ENCODE results near the gene CSTF1. TPM values are rescaled to one million over a fixed set of nuclear protein-coding genes. Genes with fewer than 3 reads are reported as not detected.

The CSTF1 gene
- polyA plus RNA-seq, 1 of the 3 experiments (the other 2 are of a cell fraction): 23.4 TPM

- no peaks in the 10 kb centered on the region for H3K27me3 ChIP-seq (ENCODE audit: insufficient read depth)
- peaks cover 31 to 38% of the 10 kb centered on the region in 2 experiments for H3K36me3 ChIP-seq (replicated peaks in 1 of 2; ENCODE audit: control insufficient read depth in 1 of 2, insufficient read depth in 2 of 2, low read length in 1 of 2)
- ChIA-PET CTCF (interaction anchor here (0.7 to 1.2 kb wide), 3 partner anchors 9 to 28 kb away, joined by 3 to 4 read pairs (median 3); no protein-coding TSS in a partner anchor), POLR2A (interaction anchor here (1.2 kb wide), 2 partner anchors 33 to 34 kb away, joined by 3 to 4 read pairs; partner anchors contain the start of gene FAM210B)
- H3K9me3 ChIP-seq: no peaks in the 10 kb centered on the region
- peak overlapping the region; percentile 86 for H3K9ac ChIP-seq
- peak overlapping the region; percentile 87 for H3K4me2 ChIP-seq
- peaks cover 73% of the 10 kb centered on the region for H3K79me2 ChIP-seq (ENCODE audit: insufficient read depth)
- peak overlapping the region; percentile 84 to 98 for H3K4me3 ChIP-seq (ENCODE audit: low read depth in 2 of 2, low read length in 1 of 2)
- H2AFZ ChIP-seq (ENCODE audit: low read depth): peak overlapping the region; percentile 76
- no peaks in the 10 kb centered on the region for H4K20me1 ChIP-seq (ENCODE audit: insufficient read depth)
- no peaks in the 10 kb centered on the region for H3K9me2 ChIP-seq
- H3K27ac ChIP-seq (ENCODE audit: low read depth in 2 of 2, low read length in 1 of 2): peak overlapping the region; percentile 84 to 96
- peaks cover 14 to 18% of the 10 kb centered on the region in 2 experiments; a peak in 2 of 4 replicates for H3K4me1 ChIP-seq (ENCODE audit: control insufficient read depth in 1 of 2, insufficient read depth in 2 of 2, low read depth in 1 of 2, low read length in 1 of 2)
- TF ChIP-seq REST (IDR thresholded peaks at IDR 0.05; ENCODE audit: low read depth, low read length) (no peak), RAD21 (IDR thresholded peaks at IDR 0.05; ENCODE audit: low read length) (no peak), GATA2 (CRISPR knock-in tag; IDR thresholded peaks at IDR 0.05) (no peak), FOXJ3 (CRISPR knock-in tag; IDR thresholded peaks at IDR 0.05) (no peak), JUND (IDR thresholded peaks at IDR 0.05) (no peak), TAF1 (IDR thresholded peaks at IDR 0.05; ENCODE audit: borderline replicate concordance, low read depth, low read length) (no peak), NFIC (IDR thresholded peaks at IDR 0.05; ENCODE audit: borderline replicate concordance) (no peak)
- peak; percentile 34 for DNase-seq
- WGBS (ENCODE audit: low lambda C conversion rate): under 1% methylated on average over 13 of the region's 18 CpGs
- H3F3A ChIP-seq (replicated peaks; ENCODE audit: insufficient read depth): peaks cover 6% of the 10 kb centered on the region
Measured at GRCh38 chr20:56392881-56393482, 537 bp downstream of the CSTF1 start.

- Histone ChIP-seq H3K4me3 (ENCODE audit: low read depth in 2 of 2, low read length in 1 of 2) (peak overlapping the region; percentile 84 to 98), H3K27me3 (ENCODE audit: insufficient read depth) (no peaks in the 10 kb centered on the region), H3K4me1 (ENCODE audit: control insufficient read depth in 1 of 2, insufficient read depth in 2 of 2, low read depth in 1 of 2, low read length in 1 of 2) (peaks cover 14 to 18% of the 10 kb centered on the region in 2 experiments; a peak in 2 of 4 replicates), H3K9me3 (no peaks in the 10 kb centered on the region), H3K36me3 (replicated peaks in 1 of 2; ENCODE audit: control insufficient read depth in 1 of 2, insufficient read depth in 2 of 2, low read length in 1 of 2) (peaks cover 37 to 43% of the 10 kb centered on the region in 2 experiments), H3K4me2 (peak overlapping the region; percentile 87), H3K9ac (peak overlapping the region; percentile 86), H3K27ac (ENCODE audit: low read depth in 2 of 2, low read length in 1 of 2) (peak overlapping the region in 1 of 2 experiments; percentile 84; a peak in 1 of 4 replicates), H4K20me1 (ENCODE audit: insufficient read depth) (no peaks in the 10 kb centered on the region), H3K9me2 (no peaks in the 10 kb centered on the region), H3K79me2 (ENCODE audit: insufficient read depth) (peaks cover 66% of the 10 kb centered on the region), H2AFZ (ENCODE audit: low read depth) (0 out of 2 replicates have a peak overlapping the region, but pooled peaks have one; percentile 76), H3F3A (replicated peaks; ENCODE audit: insufficient read depth) (peaks cover 8% of the 10 kb centered on the region)
- DNase-seq: no peak
- TF ChIP-seq FOSL2 (IDR thresholded peaks at IDR 0.05; ENCODE audit: borderline replicate concordance, low read depth): no peak
- TF ChIP-seq TCF12 (IDR thresholded peaks at IDR 0.05): no peak
- no peak for TF ChIP-seq NFIC (IDR thresholded peaks at IDR 0.05; ENCODE audit: borderline replicate concordance)
- TF ChIP-seq POLR2AphosphoS5 (IDR thresholded peaks at IDR 0.05; ENCODE audit: low read depth, low read length): no peak
- no peak for TF ChIP-seq FOXM1 (IDR thresholded peaks at IDR 0.05; ENCODE audit: low read depth)
- TF ChIP-seq GABPA (IDR thresholded peaks at IDR 0.05; ENCODE audit: low read depth): no peak
- TF ChIP-seq JUND (IDR thresholded peaks at IDR 0.05): no peak
- TF ChIP-seq CTCF (IDR thresholded peaks at IDR 0.05): no peak
- no peak for TF ChIP-seq MEF2A (IDR thresholded peaks at IDR 0.05; ENCODE audit: borderline replicate concordance, low read depth)
- no peak for TF ChIP-seq SMC3 (IDR thresholded peaks at IDR 0.05; ENCODE audit: low read depth, low read length)
- TF ChIP-seq TAF1 (IDR thresholded peaks at IDR 0.05; ENCODE audit: borderline replicate concordance, low read depth, low read length): no peak
- TF ChIP-seq FOXJ3 (CRISPR knock-in tag; IDR thresholded peaks at IDR 0.05): no peak
- no peak for TF ChIP-seq YY1 (IDR thresholded peaks at IDR 0.05; ENCODE audit: low read depth)
- TF ChIP-seq EZH2phosphoT487 (IDR thresholded peaks at IDR 0.05; ENCODE audit: borderline replicate concordance, low read depth): no peak
- TF ChIP-seq IRF3 (IDR thresholded peaks at IDR 0.05; ENCODE audit: low read depth, low read length): no peak
- no peak for TF ChIP-seq GATA2 (CRISPR knock-in tag; IDR thresholded peaks at IDR 0.05)
- TF ChIP-seq RCOR1 (IDR thresholded peaks at IDR 0.05; ENCODE audit: low read length): no peak
- no peak for TF ChIP-seq ELF1 (IDR thresholded peaks at IDR 0.05)
- no peak for TF ChIP-seq NRF1 (IDR thresholded peaks at IDR 0.05; ENCODE audit: low read depth, low read length)
- WGBS (ENCODE audit: low lambda C conversion rate): 44% methylated on average over 7 of the region's 8 CpGs
- CTCF ChIA-PET: interaction anchor here (0.7 to 1.2 kb wide), 2 partner anchors 10 to 27 kb away, joined by 3 to 4 read pairs; no protein-coding TSS in a partner anchor
- POLR2A ChIA-PET: no interaction called here
Measured at GRCh38 chr20:56393653-56394052, 1.2 kb downstream of the CSTF1 start.
